H9 (cell line): ENCODE data around the gene SAMD15. TPM values are rescaled to one million over a fixed set of nuclear protein-coding genes. Genes with fewer than 3 reads are reported as not detected.

ENCODE experiments used
- DNase-seq: peaks from one replicate; pipeline ENCODE4 v3.0.0-alpha.2; 2017
- H2AFZ ChIP-seq: one replicate; pipeline ENCODE4 v1.6.1; 2013; ENCODE audit warnings: mild to moderate bottlenecking, low read length, control low read depth, moderate library complexity
- H2AK5ac ChIP-seq: 2 replicates; pipeline ENCODE4 v1.6.1; 2013; ENCODE audit warnings: low read length, control low read depth, mixed read lengths; ENCODE audit not compliant: insufficient read length
- H2BK120ac ChIP-seq: one replicate; pipeline ENCODE4 v1.6.1; 2013; ENCODE audit warnings: low read depth, mild to moderate bottlenecking, low read length, control low read depth, inconsistent platforms; ENCODE audit not compliant: poor library complexity, severe bottlenecking
- H2BK12ac ChIP-seq: 2 replicates; pipeline ENCODE4 v1.6.1; 2013; ENCODE audit warnings: low read length, control low read depth, mixed read lengths, low read depth; ENCODE audit not compliant: insufficient read length
- H2BK15ac ChIP-seq: 2 replicates; pipeline ENCODE4 v1.6.1; 2013; ENCODE audit warnings: low read depth, low read length, control low read depth
- H2BK20ac ChIP-seq: one replicate; pipeline ENCODE4 v1.6.1; 2013; ENCODE audit warnings: low read depth, mild to moderate bottlenecking, low read length, control low read depth, inconsistent platforms; ENCODE audit not compliant: poor library complexity, severe bottlenecking
- H2BK5ac ChIP-seq: 2 replicates; pipeline ENCODE4 v1.6.1; 2013; ENCODE audit warnings: low read length, control low read depth, mixed read lengths; ENCODE audit not compliant: insufficient read length
- H3K14ac ChIP-seq: 2 replicates; pipeline ENCODE4 v1.6.1; 2013; ENCODE audit warnings: low read length, control low read depth; ENCODE audit not compliant: insufficient read depth
- H3K18ac ChIP-seq: 2 replicates; pipeline ENCODE4 v1.6.1; 2013; ENCODE audit warnings: low read depth, mild to moderate bottlenecking, mixed read lengths, low read length, control low read depth; ENCODE audit not compliant: insufficient read length
- H3K23ac ChIP-seq: 2 replicates; pipeline ENCODE4 v1.6.1; 2013; ENCODE audit warnings: low read length, control low read depth, mixed read lengths, low read depth; ENCODE audit not compliant: insufficient read length
- H3K23me2 ChIP-seq: 2 replicates; pipeline ENCODE4 v1.6.1; 2013; ENCODE audit warnings: low read depth, mild to moderate bottlenecking, mixed read lengths, low read length, control low read depth; ENCODE audit not compliant: insufficient read length, poor library complexity, severe bottlenecking
- H3K27ac ChIP-seq: 2 replicates; pipeline ENCODE4 v1.5.1; 2013; ENCODE audit warnings: low read length, control low read depth, mixed read lengths, low read depth; ENCODE audit not compliant: insufficient read length
- H3K27me3 ChIP-seq: 2 replicates; pipeline ENCODE4 v1.6.1; 2013; ENCODE audit warnings: low read length, control low read depth, inconsistent platforms; ENCODE audit not compliant: insufficient read depth
- H3K4ac ChIP-seq: 2 replicates; pipeline ENCODE4 v1.6.1; 2013; ENCODE audit warnings: low read depth, mild to moderate bottlenecking, control low read depth, inconsistent platforms, low read length, moderate library complexity
- H3K4me1 ChIP-seq: 2 replicates; pipeline ENCODE4 v1.6.1; 2013; ENCODE audit warnings: low read length, control low read depth, inconsistent platforms; ENCODE audit not compliant: insufficient read depth
- H3K4me2 ChIP-seq: 2 replicates; pipeline ENCODE4 v1.6.1; 2013; ENCODE audit warnings: low read length, control low read depth, mixed read lengths; ENCODE audit not compliant: insufficient read length, insufficient read depth
- H3K56ac ChIP-seq: 2 replicates; pipeline ENCODE4 v1.6.1; 2013; ENCODE audit warnings: low read depth, mild to moderate bottlenecking, mixed read lengths, low read length, control low read depth; ENCODE audit not compliant: insufficient read length
- H3K79me1 ChIP-seq: 2 replicates; pipeline ENCODE4 v1.6.1; 2013; ENCODE audit warnings: low read depth, mild to moderate bottlenecking, moderate library complexity, low read length, control low read depth, inconsistent platforms; ENCODE audit not compliant: insufficient read depth, poor library complexity, severe bottlenecking
- H3K79me2 ChIP-seq: 2 replicates; pipeline ENCODE4 v1.6.1; 2013; ENCODE audit warnings: low read length, control low read depth, inconsistent platforms; ENCODE audit not compliant: insufficient read depth
- H3K9ac ChIP-seq: 2 replicates; pipeline ENCODE4 v1.6.1; 2013; ENCODE audit warnings: low read length, control low read depth, mixed read lengths; ENCODE audit not compliant: insufficient read length; ENCODE audit errors: extremely low read depth
- H3K9me3 ChIP-seq: one replicate; pipeline ENCODE4 v1.6.1; 2013; ENCODE audit warnings: low read depth, low read length, inconsistent platforms; ENCODE audit not compliant: control insufficient read depth
- H3T11ph ChIP-seq: one replicate; pipeline ENCODE4 v1.6.1; 2013; ENCODE audit warnings: mild to moderate bottlenecking, low read length, control low read depth, inconsistent platforms
- H4K20me1 ChIP-seq: one replicate; pipeline ENCODE4 v1.6.1; 2013; ENCODE audit not compliant: control insufficient read depth, insufficient read length, insufficient read depth
- H4K5ac ChIP-seq: 2 replicates; pipeline ENCODE4 v1.6.1; 2013; ENCODE audit warnings: low read depth, mild to moderate bottlenecking, mixed read lengths, low read length, control low read depth; ENCODE audit not compliant: insufficient read length
- H4K8ac ChIP-seq: replicated peaks from 2 replicates; pipeline ENCODE4 v1.6.1; 2013; ENCODE audit warnings: low read length, control low read depth, mixed read lengths, low read depth; ENCODE audit not compliant: insufficient read length
- H4K91ac ChIP-seq: 2 replicates; pipeline ENCODE4 v1.6.1; 2013; ENCODE audit warnings: low read depth, mild to moderate bottlenecking, moderate library complexity, mixed read lengths, low read length, control low read depth; ENCODE audit not compliant: insufficient read length
- H3K27ac Mint-ChIP-seq, 3 experiments: 2 replicates in 2 of 3; 3 replicates in 1 of 3; pipeline ENCODE4 v1.8.0; 2020 to 2021; ENCODE audit warnings: mixed read lengths in 3 of 3, mild to moderate bottlenecking in 1 of 3, moderate library complexity in 1 of 3
- H3K27me3 Mint-ChIP-seq: 2 replicates; pipeline ENCODE4 v1.8.0; 2021; ENCODE audit warnings: low read depth, mild to moderate bottlenecking, moderate library complexity, mixed read lengths
- H3K36me3 Mint-ChIP-seq, 3 experiments: 2 replicates in 2 of 3; 3 replicates in 1 of 3; pipeline ENCODE4 v1.8.0; 2020 to 2021; ENCODE audit warnings: low read depth in 3 of 3, mixed read lengths in 3 of 3; ENCODE audit not compliant: insufficient read depth in 1 of 3
- H3K4me1 Mint-ChIP-seq, 2 experiments: 2 replicates each; pipeline ENCODE4 v1.8.0; 2020; ENCODE audit warnings: mixed read lengths in 2 of 2
- H3K4me3 Mint-ChIP-seq, 2 experiments: 2 replicates in 1 of 2; 3 replicates in 1 of 2; pipeline ENCODE4 v1.8.0; 2020 to 2021; ENCODE audit warnings: mild to moderate bottlenecking in 2 of 2, mixed read lengths in 2 of 2, moderate library complexity in 1 of 2
- H3K9me3 Mint-ChIP-seq, 2 experiments: 2 replicates in 1 of 2; 3 replicates in 1 of 2; pipeline ENCODE4 v1.8.0; 2020; ENCODE audit warnings: mild to moderate bottlenecking in 2 of 2, mixed read lengths in 2 of 2, moderate library complexity in 1 of 2
- WGBS: extraction: QIAGEN DNeasy Blood & Tissue Kit; methylation state at CpG from one replicate; pipeline ENCODE4 v1.1.7; 2013; ENCODE audit warnings: missing lambda C conversion rate, low lambda C conversion rate, mixed read lengths; ENCODE audit not compliant: insufficient read length; ENCODE audit errors: extremely low coverage; 5-methylcytosine and 5-hydroxymethylcytosine counted together
- total RNA-seq: library from RNA; stranded (reverse); gene quantifications from 2 replicates; pipeline ENCODE4 v1.2.1, GENCODE V29; 2021
- TF ChIP-seq, protein P1 (sequence below): fragments of 200-600 bp; sonication (generic); conservative IDR thresholded peaks from 3 replicates; pipeline ENCODE4 v1.8.0; 2021; ENCODE audit warnings: antibody characterized with exemption, mild to moderate bottlenecking

SAMD15 gene
- total RNA-seq, 1 experiment from 2014 or later = 1.1 TPM

DNA sequence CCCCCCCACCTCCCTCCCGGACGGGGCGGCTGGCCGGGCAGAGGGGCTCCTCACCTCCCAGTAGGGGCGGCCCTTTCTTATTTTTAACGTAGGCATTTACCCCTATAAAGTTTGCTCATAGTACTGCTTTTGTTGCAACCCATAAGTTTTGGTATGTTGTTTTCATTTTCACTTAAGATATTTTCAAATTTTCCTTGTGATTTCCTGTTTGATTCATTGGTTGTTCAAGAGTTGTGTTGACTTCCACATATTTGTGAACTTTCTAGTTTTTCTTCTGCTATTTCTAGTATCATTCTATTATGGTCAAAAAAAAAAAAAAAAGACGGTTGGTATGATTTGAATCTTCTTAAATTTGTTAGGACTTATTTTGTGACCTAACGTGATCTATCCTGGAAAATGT is 39.7 kb downstream of the SAMD15 start:
- no peaks in the 10 kb centered on the region for H3K23me2 ChIP-seq
- H3K79me2 ChIP-seq = no peaks in the 10 kb centered on the region
- H2BK120ac ChIP-seq = no peak overlapping the region
- no peak overlapping the region for H3K14ac ChIP-seq
- TF ChIP-seq, protein P1, sequence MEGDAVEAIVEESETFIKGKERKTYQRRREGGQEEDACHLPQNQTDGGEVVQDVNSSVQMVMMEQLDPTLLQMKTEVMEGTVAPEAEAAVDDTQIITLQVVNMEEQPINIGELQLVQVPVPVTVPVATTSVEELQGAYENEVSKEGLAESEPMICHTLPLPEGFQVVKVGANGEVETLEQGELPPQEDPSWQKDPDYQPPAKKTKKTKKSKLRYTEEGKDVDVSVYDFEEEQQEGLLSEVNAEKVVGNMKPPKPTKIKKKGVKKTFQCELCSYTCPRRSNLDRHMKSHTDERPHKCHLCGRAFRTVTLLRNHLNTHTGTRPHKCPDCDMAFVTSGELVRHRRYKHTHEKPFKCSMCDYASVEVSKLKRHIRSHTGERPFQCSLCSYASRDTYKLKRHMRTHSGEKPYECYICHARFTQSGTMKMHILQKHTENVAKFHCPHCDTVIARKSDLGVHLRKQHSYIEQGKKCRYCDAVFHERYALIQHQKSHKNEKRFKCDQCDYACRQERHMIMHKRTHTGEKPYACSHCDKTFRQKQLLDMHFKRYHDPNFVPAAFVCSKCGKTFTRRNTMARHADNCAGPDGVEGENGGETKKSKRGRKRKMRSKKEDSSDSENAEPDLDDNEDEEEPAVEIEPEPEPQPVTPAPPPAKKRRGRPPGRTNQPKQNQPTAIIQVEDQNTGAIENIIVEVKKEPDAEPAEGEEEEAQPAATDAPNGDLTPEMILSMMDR = no peak
- H2BK12ac ChIP-seq = no peak overlapping the region
- no CpG with 5 or more reads among the region's 8 CpGs for WGBS
- no peak overlapping the region for H2BK5ac ChIP-seq
- no peak overlapping the region for H3K4ac ChIP-seq
- H2AFZ ChIP-seq = no peak overlapping the region
- no peak overlapping the region for H4K8ac ChIP-seq
- H2BK15ac ChIP-seq = no peak overlapping the region
- no peak for DNase-seq
- H2BK20ac ChIP-seq = no peak overlapping the region
- peaks cover 9 to 27% (median 20%) of the 10 kb centered on the region in 3 experiments for H3K36me3 Mint-ChIP-seq
- no peak overlapping the region for H3K4me3 Mint-ChIP-seq
- H3K27me3 ChIP-seq = no peaks in the 10 kb centered on the region
- H3K9me3 Mint-ChIP-seq = peaks cover 22 to 25% of the 10 kb centered on the region in 2 experiments
- H3K27ac ChIP-seq = no peak overlapping the region
- H3K27ac Mint-ChIP-seq = no peak overlapping the region
- no peak overlapping the region for H4K91ac ChIP-seq
- no peak overlapping the region for H2AK5ac ChIP-seq
- no peaks in the 10 kb centered on the region for H3K4me1 Mint-ChIP-seq
- H3K79me1 ChIP-seq = no peaks in the 10 kb centered on the region
- no peak overlapping the region for H3K23ac ChIP-seq
- no peaks in the 10 kb centered on the region for H3K4me1 ChIP-seq
- H3K27me3 Mint-ChIP-seq = no peaks in the 10 kb centered on the region
- H3T11ph ChIP-seq = no peak overlapping the region
- no peak overlapping the region for H4K5ac ChIP-seq
- no peak overlapping the region for H3K18ac ChIP-seq
- H3K9ac ChIP-seq = no peak overlapping the region
- H3K4me2 ChIP-seq = no peak overlapping the region
- H3K56ac ChIP-seq = no peak overlapping the region
- H3K9me3 ChIP-seq = no peaks in the 10 kb centered on the region
- no peaks in the 10 kb centered on the region for H4K20me1 ChIP-seq
